Breast epithelium (tissue), 3 donors: Measurements from ENCODE around the gene CYYR1.

Experiments
- POLR2AphosphoS5 ChIP-seq, 3 donors: sonication (generic); formaldehyde crosslinking; IDR thresholded peaks; one replicate each; pipeline ENCODE4 v1.6.1; 2017; ENCODE audit warnings: antibody characterized with exemption in 3 of 3
- TF ChIP-seq, protein P1 (sequence below), 3 donors: fragments of 450-650 bp; IDR thresholded peaks; one replicate each; pipeline ENCODE4 v1.5.1; 2016 to 2017; ENCODE audit warnings: antibody characterized with exemption in 3 of 3, mild to moderate bottlenecking in 3 of 3, moderate library complexity in 3 of 3

DNA sequence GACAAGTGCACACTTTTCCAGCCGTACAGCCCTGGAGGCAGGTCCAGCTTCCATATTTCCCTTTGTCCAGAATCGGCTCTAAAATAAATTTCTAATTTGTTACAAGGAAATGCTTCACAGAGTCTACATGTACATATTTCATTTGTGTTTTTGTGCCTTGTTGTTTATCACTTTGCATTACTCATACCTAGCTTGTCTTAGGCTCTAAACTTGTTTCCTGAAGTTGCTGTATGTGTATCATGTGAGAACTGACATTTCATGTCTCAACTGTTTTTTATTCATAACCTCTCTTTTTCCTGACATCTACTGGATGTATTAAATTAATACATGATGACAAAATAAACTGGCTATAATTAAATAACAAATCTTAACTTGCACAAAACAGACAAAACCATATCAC, 7.5 kb downstream of the CYYR1 start:
- TF ChIP-seq, protein P1, sequence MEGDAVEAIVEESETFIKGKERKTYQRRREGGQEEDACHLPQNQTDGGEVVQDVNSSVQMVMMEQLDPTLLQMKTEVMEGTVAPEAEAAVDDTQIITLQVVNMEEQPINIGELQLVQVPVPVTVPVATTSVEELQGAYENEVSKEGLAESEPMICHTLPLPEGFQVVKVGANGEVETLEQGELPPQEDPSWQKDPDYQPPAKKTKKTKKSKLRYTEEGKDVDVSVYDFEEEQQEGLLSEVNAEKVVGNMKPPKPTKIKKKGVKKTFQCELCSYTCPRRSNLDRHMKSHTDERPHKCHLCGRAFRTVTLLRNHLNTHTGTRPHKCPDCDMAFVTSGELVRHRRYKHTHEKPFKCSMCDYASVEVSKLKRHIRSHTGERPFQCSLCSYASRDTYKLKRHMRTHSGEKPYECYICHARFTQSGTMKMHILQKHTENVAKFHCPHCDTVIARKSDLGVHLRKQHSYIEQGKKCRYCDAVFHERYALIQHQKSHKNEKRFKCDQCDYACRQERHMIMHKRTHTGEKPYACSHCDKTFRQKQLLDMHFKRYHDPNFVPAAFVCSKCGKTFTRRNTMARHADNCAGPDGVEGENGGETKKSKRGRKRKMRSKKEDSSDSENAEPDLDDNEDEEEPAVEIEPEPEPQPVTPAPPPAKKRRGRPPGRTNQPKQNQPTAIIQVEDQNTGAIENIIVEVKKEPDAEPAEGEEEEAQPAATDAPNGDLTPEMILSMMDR (IDR thresholded peaks at IDR 0.05), result no peak
- no peak for TF ChIP-seq POLR2AphosphoS5 (IDR thresholded peaks at IDR 0.05)
